ENCODE results near the gene STK32C.
A peak's percentile ranks its signal among the peaks of the same experiment; 100 is the strongest.
"Not testable (repeated sequence)": the region's sequence is repeated elsewhere in the genome, so short reads cannot be mapped to it uniquely, and the experiment has no call there.

The STK32C gene

GRCh38 chr10:132336919-132337407, 29.2 kb upstream of the STK32C start:
- DNase-seq, result no peak

- no peak for DNase-seq
Observed at GRCh38 chr10:132336064-132336746, 28.5 kb upstream of the STK32C start.

GRCh38 chr10:132335189-132336063, 27.7 kb upstream of the STK32C start:
- DNase-seq, result no peak

GRCh38 chr10:132334631-132335188, 27.0 kb upstream of the STK32C start:
- DNase-seq, result no peak

- DNase-seq, result no peak
Observed at GRCh38 chr10:132333386-132333785, 25.6 kb upstream of the STK32C start.

GRCh38 chr10:132332433-132332754, 24.6 kb upstream of the STK32C start:
- no peak for DNase-seq

GRCh38 chr10:132331601-132332432, 24.1 kb upstream of the STK32C start, which contains the start of gene LRRC27:
Gene LRRC27 (plus strand): TSS chr10:132332193. CDS start chr10:132333525, 1,332 bp downstream.
- DNase-seq, result peak; percentile 87

GRCh38 chr10:132330486-132330833, 22.7 kb upstream of the STK32C start:
- DNase-seq, result no peak

GRCh38 chr10:132329565-132330485, 22.1 kb upstream of the STK32C start:
- DNase-seq, result no peak

- no peak for DNase-seq
Observed at GRCh38 chr10:132328738-132329137, 21.0 kb upstream of the STK32C start.

- no peak for DNase-seq
Observed at GRCh38 chr10:132328106-132328505, 20.4 kb upstream of the STK32C start.

- no peak for DNase-seq
Observed at GRCh38 chr10:132326925-132327324, 19.2 kb upstream of the STK32C start.

GRCh38 chr10:132326344-132326889, 18.7 kb upstream of the STK32C start:
- no peak for DNase-seq

- DNase-seq, result no peak
Observed at GRCh38 chr10:132324186-132324585, 16.4 kb upstream of the STK32C start.

- no peak for DNase-seq
Observed at GRCh38 chr10:132322586-132323048, 14.9 kb upstream of the STK32C start.

- DNase-seq, result no peak
Observed at GRCh38 chr10:132321726-132322125, 14.0 kb upstream of the STK32C start.

- DNase-seq, result no peak
Observed at GRCh38 chr10:132320654-132321469, 13.1 kb upstream of the STK32C start.

GRCh38 chr10:132319853-132320653, 12.3 kb upstream of the STK32C start:
- DNase-seq, result no peak

GRCh38 chr10:132317477-132317876, 9.7 kb upstream of the STK32C start:
- not testable (repeated sequence) for DNase-seq

- DNase-seq, result no peak
Observed at GRCh38 chr10:132316133-132316532, 8.4 kb upstream of the STK32C start.
